HEK293 (cell line): ENCODE data around the gene ELOVL2.

Experiments
- ZBTB7A ChIP-seq: fragments of 450-650 bp; formaldehyde crosslinking; IDR thresholded peaks from 2 replicates; pipeline ENCODE4 v1.5.1; 2016; ENCODE audit warnings: low read depth, missing biosample characterization, missing genetic modification characterization
- ZNF121 ChIP-seq: fragments of 450-650 bp; formaldehyde crosslinking; IDR thresholded peaks from 2 replicates; pipeline ENCODE4 v1.5.1; 2016; ENCODE audit warnings: missing biosample characterization, missing genetic modification characterization
- ZNF24 ChIP-seq: fragments of 450-650 bp; formaldehyde crosslinking; IDR thresholded peaks from 2 replicates; pipeline ENCODE4 v1.5.1; 2016; ENCODE audit warnings: missing biosample characterization, missing genetic modification characterization
- ZNF558 ChIP-seq: fragments of 450-650 bp; formaldehyde crosslinking; IDR thresholded peaks from 2 replicates; pipeline ENCODE4 v1.5.1; 2016; ENCODE audit warnings: missing biosample characterization, missing genetic modification characterization
- ZNF585B ChIP-seq: fragments of 450-650 bp; formaldehyde crosslinking; IDR thresholded peaks from 2 replicates; pipeline ENCODE4 v1.5.1; 2016; ENCODE audit warnings: missing biosample characterization, missing genetic modification characterization
- ZNF658 ChIP-seq: fragments of 450-650 bp; formaldehyde crosslinking; IDR thresholded peaks from 2 replicates; pipeline ENCODE4; 2016; ENCODE audit warnings: missing biosample characterization, missing genetic modification characterization
- ZNF777 ChIP-seq: fragments of 450-650 bp; formaldehyde crosslinking; IDR thresholded peaks from 2 replicates; pipeline ENCODE4 v1.5.1; 2017; ENCODE audit warnings: missing biosample characterization, missing genetic modification characterization, borderline replicate concordance
- TF ChIP-seq, protein P1 (sequence below): fragments of 450-650 bp; formaldehyde crosslinking; IDR thresholded peaks from 2 replicates; pipeline ENCODE4 v1.5.1; 2016; ENCODE audit warnings: missing biosample characterization, missing genetic modification characterization
- TF ChIP-seq, protein P2 (sequence below): fragments of 450-650 bp; formaldehyde crosslinking; IDR thresholded peaks from 2 replicates; pipeline ENCODE4 v1.5.1; 2016; ENCODE audit warnings: missing biosample characterization, missing genetic modification characterization
- TF ChIP-seq, protein P3 (sequence below): IDR thresholded peaks from 2 replicates; pipeline ENCODE4 v1.6.1; 2011; ENCODE audit warnings: mild to moderate bottlenecking, low read depth, low read length, borderline replicate concordance

GRCh38 chr6:10957414-10957886 is 86.7 kb downstream of the ELOVL2 start:
- TF ChIP-seq, protein P1, sequence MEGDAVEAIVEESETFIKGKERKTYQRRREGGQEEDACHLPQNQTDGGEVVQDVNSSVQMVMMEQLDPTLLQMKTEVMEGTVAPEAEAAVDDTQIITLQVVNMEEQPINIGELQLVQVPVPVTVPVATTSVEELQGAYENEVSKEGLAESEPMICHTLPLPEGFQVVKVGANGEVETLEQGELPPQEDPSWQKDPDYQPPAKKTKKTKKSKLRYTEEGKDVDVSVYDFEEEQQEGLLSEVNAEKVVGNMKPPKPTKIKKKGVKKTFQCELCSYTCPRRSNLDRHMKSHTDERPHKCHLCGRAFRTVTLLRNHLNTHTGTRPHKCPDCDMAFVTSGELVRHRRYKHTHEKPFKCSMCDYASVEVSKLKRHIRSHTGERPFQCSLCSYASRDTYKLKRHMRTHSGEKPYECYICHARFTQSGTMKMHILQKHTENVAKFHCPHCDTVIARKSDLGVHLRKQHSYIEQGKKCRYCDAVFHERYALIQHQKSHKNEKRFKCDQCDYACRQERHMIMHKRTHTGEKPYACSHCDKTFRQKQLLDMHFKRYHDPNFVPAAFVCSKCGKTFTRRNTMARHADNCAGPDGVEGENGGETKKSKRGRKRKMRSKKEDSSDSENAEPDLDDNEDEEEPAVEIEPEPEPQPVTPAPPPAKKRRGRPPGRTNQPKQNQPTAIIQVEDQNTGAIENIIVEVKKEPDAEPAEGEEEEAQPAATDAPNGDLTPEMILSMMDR (tag by site-specific recombination) = no peak
- TF ChIP-seq ZNF777 = no peak
- TF ChIP-seq ZNF121 (tag by site-specific recombination) = no peak
- TF ChIP-seq, protein P2, sequence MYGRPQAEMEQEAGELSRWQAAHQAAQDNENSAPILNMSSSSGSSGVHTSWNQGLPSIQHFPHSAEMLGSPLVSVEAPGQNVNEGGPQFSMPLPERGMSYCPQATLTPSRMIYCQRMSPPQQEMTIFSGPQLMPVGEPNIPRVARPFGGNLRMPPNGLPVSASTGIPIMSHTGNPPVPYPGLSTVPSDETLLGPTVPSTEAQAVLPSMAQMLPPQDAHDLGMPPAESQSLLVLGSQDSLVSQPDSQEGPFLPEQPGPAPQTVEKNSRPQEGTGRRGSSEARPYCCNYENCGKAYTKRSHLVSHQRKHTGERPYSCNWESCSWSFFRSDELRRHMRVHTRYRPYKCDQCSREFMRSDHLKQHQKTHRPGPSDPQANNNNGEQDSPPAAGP = no peak
- TF ChIP-seq ZNF558 (tag by site-specific recombination) = no peak
- TF ChIP-seq ZNF585B (tag by site-specific recombination) = no peak
- TF ChIP-seq ZNF24 = no peak
- no peak for TF ChIP-seq ZBTB7A
- no peak for TF ChIP-seq ZNF658 (tag by site-specific recombination)
- TF ChIP-seq, protein P3, sequence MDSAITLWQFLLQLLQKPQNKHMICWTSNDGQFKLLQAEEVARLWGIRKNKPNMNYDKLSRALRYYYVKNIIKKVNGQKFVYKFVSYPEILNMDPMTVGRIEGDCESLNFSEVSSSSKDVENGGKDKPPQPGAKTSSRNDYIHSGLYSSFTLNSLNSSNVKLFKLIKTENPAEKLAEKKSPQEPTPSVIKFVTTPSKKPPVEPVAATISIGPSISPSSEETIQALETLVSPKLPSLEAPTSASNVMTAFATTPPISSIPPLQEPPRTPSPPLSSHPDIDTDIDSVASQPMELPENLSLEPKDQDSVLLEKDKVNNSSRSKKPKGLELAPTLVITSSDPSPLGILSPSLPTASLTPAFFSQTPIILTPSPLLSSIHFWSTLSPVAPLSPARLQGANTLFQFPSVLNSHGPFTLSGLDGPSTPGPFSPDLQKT = no peak
